Measurements from ENCODE around the gene CDK18. TPM values are rescaled to one million over a fixed set of nuclear protein-coding genes. Genes with fewer than 3 reads are reported as not detected.
A peak's percentile ranks its signal among the peaks of the same experiment; 100 is the strongest.

Gene CDK18
- polyA plus RNA-seq, 1 donor from 2014 or later = not detected

- H3K27me3 ChIP-seq (ENCODE audit: insufficient read depth, low read depth, low read length) = peaks cover 66% of the 10 kb centered on the region
- no peaks in the 10 kb centered on the region for H3K79me2 ChIP-seq (replicated peaks; ENCODE audit: insufficient read depth, low read length)
- no peaks in the 10 kb centered on the region for H3K9me2 ChIP-seq (ENCODE audit: insufficient read depth, low read length)
- no peak overlapping the region for H3K27ac ChIP-seq (ENCODE audit: low read length)
- H2AFZ ChIP-seq (ENCODE audit: low read depth, low read length) = no peak overlapping the region
- H4K20me1 ChIP-seq (ENCODE audit: insufficient read depth) = no peaks in the 10 kb centered on the region
- no peaks in the 10 kb centered on the region for H3F3A ChIP-seq (ENCODE audit: insufficient read depth, low read length, poor library complexity, severe bottlenecking)
- peak overlapping the region; percentile 45 for H3K4me3 ChIP-seq (ENCODE audit: low read length)
- H3K9ac ChIP-seq (ENCODE audit: low read length) = no peak overlapping the region
- TF ChIP-seq CTCF (IDR thresholded peaks at IDR 0.05; ENCODE audit: poor library complexity, severe bottlenecking) (no peak), EZH2 (IDR thresholded peaks at IDR 0.05; ENCODE audit: borderline replicate concordance, insufficient read depth, low read length, poor library complexity, severe bottlenecking) (no peak), POLR2AphosphoS5 (IDR thresholded peaks at IDR 0.05) (no peak), SMC3 (conservative IDR thresholded peaks at IDR 0.05; ENCODE audit: poor library complexity) (no peak), MXI1 (conservative IDR thresholded peaks at IDR 0.05; ENCODE audit: poor library complexity, severe bottlenecking) (no peak), RAD21 (conservative IDR thresholded peaks at IDR 0.05) (no peak)
- H3K4me2 ChIP-seq (ENCODE audit: low read length) = no peak overlapping the region
- H3K9me3 ChIP-seq (ENCODE audit: low read length) = no peaks in the 10 kb centered on the region
- H3K36me3 ChIP-seq (ENCODE audit: insufficient read depth, low read length) = no peaks in the 10 kb centered on the region
These were observed 63.6 kb downstream of the CDK18 start for GRCh38 chr1:205568135-205568468.

- Histone ChIP-seq H3K36me3 (ENCODE audit: insufficient read depth, low read length) (no peaks in the 10 kb centered on the region), H3K27ac (ENCODE audit: low read length) (no peak overlapping the region), H3K9me3 (ENCODE audit: low read length) (no peaks in the 10 kb centered on the region), H3K9me2 (ENCODE audit: insufficient read depth, low read length) (no peaks in the 10 kb centered on the region), H4K20me1 (ENCODE audit: insufficient read depth) (no peaks in the 10 kb centered on the region), H3F3A (ENCODE audit: insufficient read depth, low read length, poor library complexity, severe bottlenecking) (no peaks in the 10 kb centered on the region), H3K79me2 (replicated peaks; ENCODE audit: insufficient read depth, low read length) (no peaks in the 10 kb centered on the region), H3K27me3 (ENCODE audit: insufficient read depth, low read depth, low read length) (peaks cover 66% of the 10 kb centered on the region), H3K4me2 (ENCODE audit: low read length) (no peak overlapping the region), H3K9ac (ENCODE audit: low read length) (no peak overlapping the region), H3K4me3 (ENCODE audit: low read length) (peak overlapping the region; percentile 56), H2AFZ (ENCODE audit: low read depth, low read length) (no peak overlapping the region)
- no peak for TF ChIP-seq TAF1 (IDR thresholded peaks at IDR 0.05; ENCODE audit: low read depth)
- no peak for TF ChIP-seq CTCF (IDR thresholded peaks at IDR 0.05; ENCODE audit: poor library complexity, severe bottlenecking)
- TF ChIP-seq SMC3 (conservative IDR thresholded peaks at IDR 0.05; ENCODE audit: poor library complexity) = no peak
- no peak for TF ChIP-seq REST (IDR thresholded peaks at IDR 0.05; ENCODE audit: borderline replicate concordance)
- TF ChIP-seq MXI1 (conservative IDR thresholded peaks at IDR 0.05; ENCODE audit: poor library complexity, severe bottlenecking) = no peak
- peak; percentile 23 for TF ChIP-seq EZH2 (IDR thresholded peaks at IDR 0.05; ENCODE audit: borderline replicate concordance, insufficient read depth, low read length, poor library complexity, severe bottlenecking)
- no peak for TF ChIP-seq EP300 (conservative IDR thresholded peaks at IDR 0.05; ENCODE audit: poor library complexity, severe bottlenecking)
- TF ChIP-seq RAD21 (conservative IDR thresholded peaks at IDR 0.05) = no peak
- no peak for TF ChIP-seq POLR2AphosphoS5 (IDR thresholded peaks at IDR 0.05)
These were observed 64.2 kb downstream of the CDK18 start for GRCh38 chr1:205568469-205569361.

All from neural cell (in vitro differentiated cells).